HG03575 (cell line): ENCODE results near the gene COL18A1.

Source experiments
- ATAC-seq: cut with Tn5 transposase; IDR thresholded peaks from one replicate; pipeline ENCODE4 v1.9.1; 2021; ENCODE audit not compliant: unreplicated experiment, insufficient number of reproducible peaks, low FRiP score; ENCODE audit errors: extremely low read depth

The COL18A1 gene

GRCh38 chr21:45481566-45481965, 76.6 kb downstream of the COL18A1 start:
- ATAC-seq, result no peak

- ATAC-seq, result no peak
Observed at GRCh38 chr21:45481977-45482898, 77.3 kb downstream of the COL18A1 start.

GRCh38 chr21:45482899-45483821, 78.2 kb downstream of the COL18A1 start:
- no peak for ATAC-seq

GRCh38 chr21:45484318-45484717, 79.4 kb downstream of the COL18A1 start:
- no peak for ATAC-seq

GRCh38 chr21:45485686-45486442, 80.9 kb downstream of the COL18A1 start:
- no peak for ATAC-seq

GRCh38 chr21:45486443-45487160, 81.6 kb downstream of the COL18A1 start:
- no peak for ATAC-seq

GRCh38 chr21:45487161-45487806, 82.3 kb downstream of the COL18A1 start:
- ATAC-seq, result no peak

GRCh38 chr21:45487891-45488600, 83.1 kb downstream of the COL18A1 start:
- ATAC-seq, result no peak

GRCh38 chr21:45488931-45489721, 84.2 kb downstream of the COL18A1 start:
- no peak for ATAC-seq

- no peak for ATAC-seq
Observed at GRCh38 chr21:45489722-45489982, 84.7 kb downstream of the COL18A1 start.

GRCh38 chr21:45490049-45490731, 85.2 kb downstream of the COL18A1 start:
- no peak for ATAC-seq

GRCh38 chr21:45491056-45491455, 86.1 kb downstream of the COL18A1 start:
- ATAC-seq, result no peak

- ATAC-seq, result no peak
Observed at GRCh38 chr21:45491623-45492022, 86.7 kb downstream of the COL18A1 start.

- no peak for ATAC-seq
Observed at GRCh38 chr21:45492765-45493164, 87.8 kb downstream of the COL18A1 start.

- ATAC-seq, result no peak
Observed at GRCh38 chr21:45493401-45494001, 88.5 kb downstream of the COL18A1 start.
